SU-DHL-6 (cell line): ENCODE results near the gene ISG20L2.

Experiments used
- CTCF ChIP-seq: fragments of 200-600 bp; sonication (generic); IDR thresholded peaks from one replicate; pipeline ENCODE4 v1.5.1; 2017; ENCODE audit warnings: antibody characterized with exemption, mild to moderate bottlenecking, low read length, moderate library complexity; ENCODE audit not compliant: insufficient read depth, poor library complexity, severe bottlenecking
- EZH2phosphoT487 ChIP-seq: fragments of 200-600 bp; sonication (generic), shearing (Covaris generic); conservative IDR thresholded peaks from 2 replicates; pipeline ENCODE4 v1.6.1; 2018; ENCODE audit warnings: mild to moderate bottlenecking, antibody characterized with exemption, low read length, moderate library complexity, mixed read lengths

GRCh38 chr1:156760796-156761104 lies 32.2 kb upstream of the ISG20L2 start:
- TF ChIP-seq CTCF = no peak
- no peak for TF ChIP-seq EZH2phosphoT487
